Parathyroid adenoma (tissue), 2 donors: ENCODE data around the gene EGFL6.

ENCODE experiments used
- H2AFZ ChIP-seq: fragments of 300-600 bp; sonication (generic); one replicate; pipeline ENCODE4 v1.7.0; 2017; ENCODE audit warnings: antibody characterized with exemption, mild to moderate bottlenecking
- H3K27ac ChIP-seq: fragments of 300-600 bp; sonication (generic); one replicate; pipeline ENCODE4 v1.7.0; 2017
- H3K27me3 ChIP-seq: fragments of 300-600 bp; sonication (generic); one replicate; pipeline ENCODE4 v1.7.0; 2017; ENCODE audit warnings: low read length; ENCODE audit not compliant: control insufficient read depth, insufficient read depth
- H3K36me3 ChIP-seq: fragments of 300-600 bp; sonication (generic); one replicate; pipeline ENCODE4 v1.7.0; 2017; ENCODE audit warnings: low read length; ENCODE audit not compliant: control insufficient read depth, insufficient read depth
- H3K4me1 ChIP-seq: fragments of 300-600 bp; sonication (generic); one replicate; pipeline ENCODE4 v1.7.0; 2017; ENCODE audit warnings: control low read depth
- H3K4me2 ChIP-seq: fragments of 300-600 bp; sonication (generic); one replicate; pipeline ENCODE4 v1.7.0; 2017; ENCODE audit warnings: low read length
- H3K4me3 ChIP-seq: fragments of 300-600 bp; sonication (generic); one replicate; pipeline ENCODE4 v1.7.0; 2017; ENCODE audit warnings: low read depth, low read length
- H3K79me2 ChIP-seq: fragments of 300-600 bp; sonication (generic); one replicate; pipeline ENCODE4 v1.7.0; 2017; ENCODE audit warnings: control low read depth
- H3K9ac ChIP-seq: fragments of 300-600 bp; sonication (generic); one replicate; pipeline ENCODE4 v1.7.0; 2017; ENCODE audit warnings: mild to moderate bottlenecking
- H3K9me3 ChIP-seq: fragments of 300-600 bp; sonication (generic); one replicate; pipeline ENCODE4 v1.7.0; 2017; ENCODE audit warnings: low read length; ENCODE audit not compliant: control insufficient read depth
- TF ChIP-seq, protein P1 (sequence below): fragments of 300-600 bp; sonication (generic); IDR thresholded peaks from one replicate; pipeline ENCODE4 v1.7.0; 2017; ENCODE audit warnings: antibody characterized with exemption, mild to moderate bottlenecking
- donor health status: primary hyperparathyroidism.

EGFL6 gene

GRCh38 chrX:13535376-13536165 lies 33.8 kb upstream of the EGFL6 start:
- H3K4me3 ChIP-seq, result no peak overlapping the region
- no peaks in the 10 kb centered on the region for H3K4me1 ChIP-seq
- TF ChIP-seq, protein P1, sequence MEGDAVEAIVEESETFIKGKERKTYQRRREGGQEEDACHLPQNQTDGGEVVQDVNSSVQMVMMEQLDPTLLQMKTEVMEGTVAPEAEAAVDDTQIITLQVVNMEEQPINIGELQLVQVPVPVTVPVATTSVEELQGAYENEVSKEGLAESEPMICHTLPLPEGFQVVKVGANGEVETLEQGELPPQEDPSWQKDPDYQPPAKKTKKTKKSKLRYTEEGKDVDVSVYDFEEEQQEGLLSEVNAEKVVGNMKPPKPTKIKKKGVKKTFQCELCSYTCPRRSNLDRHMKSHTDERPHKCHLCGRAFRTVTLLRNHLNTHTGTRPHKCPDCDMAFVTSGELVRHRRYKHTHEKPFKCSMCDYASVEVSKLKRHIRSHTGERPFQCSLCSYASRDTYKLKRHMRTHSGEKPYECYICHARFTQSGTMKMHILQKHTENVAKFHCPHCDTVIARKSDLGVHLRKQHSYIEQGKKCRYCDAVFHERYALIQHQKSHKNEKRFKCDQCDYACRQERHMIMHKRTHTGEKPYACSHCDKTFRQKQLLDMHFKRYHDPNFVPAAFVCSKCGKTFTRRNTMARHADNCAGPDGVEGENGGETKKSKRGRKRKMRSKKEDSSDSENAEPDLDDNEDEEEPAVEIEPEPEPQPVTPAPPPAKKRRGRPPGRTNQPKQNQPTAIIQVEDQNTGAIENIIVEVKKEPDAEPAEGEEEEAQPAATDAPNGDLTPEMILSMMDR, result no peak
- no peaks in the 10 kb centered on the region for H3K79me2 ChIP-seq
- H3K27me3 ChIP-seq, result no peaks in the 10 kb centered on the region
- H3K27ac ChIP-seq, result no peak overlapping the region
- no peak overlapping the region for H2AFZ ChIP-seq
- H3K9ac ChIP-seq, result no peak overlapping the region
- no peaks in the 10 kb centered on the region for H3K9me3 ChIP-seq
- H3K36me3 ChIP-seq, result no peaks in the 10 kb centered on the region
- no peak overlapping the region for H3K4me2 ChIP-seq

GRCh38 chrX:13536551-13536950 lies 32.9 kb upstream of the EGFL6 start:
- no peaks in the 10 kb centered on the region for H3K79me2 ChIP-seq
- H3K9ac ChIP-seq, result no peak overlapping the region
- H3K4me1 ChIP-seq, result no peaks in the 10 kb centered on the region

DNA sequence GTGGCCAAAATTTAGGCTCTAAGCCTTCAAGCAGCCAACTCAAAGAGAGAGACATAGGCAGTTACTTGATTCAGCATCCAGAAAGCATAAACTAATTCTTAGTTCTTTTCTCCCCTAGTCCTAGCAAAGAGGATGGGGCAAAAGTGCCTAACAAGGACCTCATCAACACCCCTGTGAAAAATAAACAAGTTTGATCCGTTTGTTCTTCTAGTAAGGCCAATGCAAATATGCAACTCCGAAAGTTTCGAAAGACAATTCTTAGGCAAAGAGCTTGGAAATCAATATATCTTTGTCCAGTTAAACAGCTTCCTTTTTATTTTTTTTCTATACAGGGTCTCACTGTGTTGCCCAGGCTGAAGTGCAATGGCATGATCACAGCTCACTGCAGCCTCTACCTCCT lies 31.0 kb upstream of the EGFL6 start:
- TF ChIP-seq, protein P1, result no peak
- Histone ChIP-seq H3K27me3 (no peaks in the 10 kb centered on the region), H3K4me2 (no peak overlapping the region), H2AFZ (no peak overlapping the region), H3K9me3 (no peaks in the 10 kb centered on the region), H3K27ac (no peak overlapping the region), H3K4me3 (no peak overlapping the region), H3K79me2 (no peaks in the 10 kb centered on the region), H3K36me3 (no peaks in the 10 kb centered on the region), H3K9ac (no peak overlapping the region), H3K4me1 (no peaks in the 10 kb centered on the region)

More at GRCh38 chrX:13536551-13536950, 32.9 kb upstream of the EGFL6 start:
- no peak overlapping the region for H2AFZ ChIP-seq
- no peaks in the 10 kb centered on the region for H3K27me3 ChIP-seq
- no peaks in the 10 kb centered on the region for H3K9me3 ChIP-seq
- TF ChIP-seq, protein P1, result no peak
- H3K36me3 ChIP-seq, result no peaks in the 10 kb centered on the region
- no peak overlapping the region for H3K4me3 ChIP-seq
- no peak overlapping the region for H3K4me2 ChIP-seq
- no peak overlapping the region for H3K27ac ChIP-seq

DNA sequence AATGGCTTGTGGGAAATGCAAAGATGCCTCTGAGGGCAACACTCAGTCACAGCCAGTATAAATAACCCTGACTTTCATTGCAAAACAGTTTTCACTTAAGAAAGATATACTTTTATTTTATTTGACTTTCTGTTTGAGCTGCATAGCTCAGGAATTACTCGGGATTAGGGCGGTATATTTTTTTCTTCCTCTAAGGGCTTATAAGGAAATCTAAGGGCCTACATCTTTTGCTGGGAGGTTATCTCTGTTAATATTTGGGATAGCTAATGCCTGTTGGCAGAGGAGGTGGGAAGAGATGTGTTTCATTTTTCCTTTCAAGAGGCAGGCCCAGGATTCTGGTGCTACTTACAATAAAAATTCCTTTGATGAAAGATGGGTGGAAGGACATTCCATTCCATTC lies 28.8 kb upstream of the EGFL6 start:
- H3K27ac ChIP-seq, result no peak overlapping the region
- no peaks in the 10 kb centered on the region for H3K4me1 ChIP-seq
- H3K36me3 ChIP-seq, result no peaks in the 10 kb centered on the region
- TF ChIP-seq, protein P1, result no peak
- no peaks in the 10 kb centered on the region for H3K79me2 ChIP-seq
- H3K4me2 ChIP-seq, result no peak overlapping the region
- no peaks in the 10 kb centered on the region for H3K27me3 ChIP-seq
- H2AFZ ChIP-seq, result no peak overlapping the region
- no peak overlapping the region for H3K9ac ChIP-seq
- no peaks in the 10 kb centered on the region for H3K9me3 ChIP-seq
- no peak overlapping the region for H3K4me3 ChIP-seq

DNA sequence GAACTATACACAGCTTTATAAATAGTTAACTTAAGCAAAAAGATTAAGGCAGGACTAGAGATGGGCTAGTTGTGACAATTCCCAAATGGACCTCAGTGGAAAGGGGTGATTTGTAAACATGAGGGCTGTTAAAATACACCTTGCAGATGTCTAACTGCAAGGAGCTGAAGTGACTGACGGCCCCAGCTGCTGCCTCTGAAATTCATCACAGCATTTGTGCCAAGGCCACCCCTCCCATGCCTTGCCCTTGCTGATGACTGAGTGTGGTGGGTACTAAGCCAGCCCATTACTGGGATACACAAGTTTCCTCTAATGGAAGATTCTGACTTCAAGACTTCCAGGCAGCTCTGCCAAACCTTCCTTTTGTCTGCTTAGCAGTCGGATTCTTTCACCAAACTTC lies 23.7 kb upstream of the EGFL6 start:
- no peak overlapping the region for H3K27ac ChIP-seq
- H3K4me3 ChIP-seq, result no peak overlapping the region
- H2AFZ ChIP-seq, result no peak overlapping the region
- TF ChIP-seq, protein P1, result no peak
- H3K4me2 ChIP-seq, result no peak overlapping the region
- H3K36me3 ChIP-seq, result no peaks in the 10 kb centered on the region
- no peaks in the 10 kb centered on the region for H3K9me3 ChIP-seq
- H3K4me1 ChIP-seq, result no peaks in the 10 kb centered on the region
- no peak overlapping the region for H3K9ac ChIP-seq
- H3K79me2 ChIP-seq, result no peaks in the 10 kb centered on the region
- no peaks in the 10 kb centered on the region for H3K27me3 ChIP-seq
